Skin epidermis (tissue), 12 donors: ENCODE data around the gene TPSAB1.
"Not testable (repeated sequence)": the region's sequence is repeated elsewhere in the genome, so short reads cannot be mapped to it uniquely, and the experiment has no call there.

Source experiments
- H3K27ac ChIP-seq, 21 experiments: fragments of 200-600 bp; sonication (generic) in 11 of 21; one replicate each; pipeline ENCODE4 v1.5.0; 2020; ENCODE audit warnings: mild to moderate bottlenecking in 3 of 21, inconsistent platforms in 2 of 21, moderate library complexity in 2 of 21
- H3K4me3 ChIP-seq, 7 experiments: fragments of 200-600 bp; sonication (generic) in 2 of 7; one replicate each; pipeline ENCODE4 v1.5.0; 2020; ENCODE audit warnings: inconsistent platforms in 2 of 7, mild to moderate bottlenecking in 2 of 7, moderate library complexity in 1 of 7

Gene TPSAB1

DNA sequence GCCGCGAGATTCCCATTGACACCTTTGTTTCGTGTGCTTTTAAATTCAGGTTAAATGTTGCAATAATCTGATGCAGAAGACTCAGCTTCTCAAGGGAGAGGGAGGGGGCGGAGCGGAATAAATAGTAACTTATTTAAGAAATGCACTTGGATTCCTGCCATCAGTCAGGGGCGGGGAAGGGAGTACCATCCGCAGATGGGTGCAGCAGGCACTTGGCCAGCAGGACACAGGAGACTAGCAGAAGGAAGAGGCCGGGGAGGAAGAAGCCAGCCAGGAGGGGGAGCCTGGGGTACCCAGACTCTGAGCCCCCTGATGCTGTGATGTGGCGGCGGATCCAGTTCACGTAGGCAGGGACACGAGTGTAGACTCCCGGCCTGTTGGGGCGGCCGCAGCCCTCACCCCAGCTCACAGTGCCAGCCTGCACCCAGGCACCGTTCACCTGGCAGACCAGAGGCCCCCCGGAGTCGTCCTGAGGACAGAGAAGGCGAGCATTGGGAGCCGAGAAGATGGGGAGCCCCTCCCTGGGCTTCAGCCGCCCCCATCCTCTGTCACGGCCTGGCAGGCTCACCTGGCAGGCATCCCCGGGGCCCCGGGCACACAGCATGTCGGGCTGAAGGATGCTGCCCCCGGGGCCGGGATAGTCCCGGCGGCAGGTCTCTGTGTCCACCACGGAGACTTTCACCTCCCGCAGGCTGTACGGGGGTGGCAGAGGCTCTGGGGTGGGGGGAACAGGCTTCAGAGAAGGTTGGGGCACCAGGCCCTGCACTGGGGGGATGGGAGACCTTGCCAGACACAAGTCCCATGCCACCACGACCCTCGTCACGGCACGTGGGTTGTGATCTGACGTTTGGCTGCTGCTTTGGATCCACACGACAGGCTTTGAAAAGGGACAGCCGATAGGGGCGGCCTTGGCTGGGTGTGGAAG is 18.6 kb upstream of the TPSAB1 start:
- Histone ChIP-seq H3K27ac (no peak overlapping the region), H3K4me3 (no peak overlapping the region)

DNA sequence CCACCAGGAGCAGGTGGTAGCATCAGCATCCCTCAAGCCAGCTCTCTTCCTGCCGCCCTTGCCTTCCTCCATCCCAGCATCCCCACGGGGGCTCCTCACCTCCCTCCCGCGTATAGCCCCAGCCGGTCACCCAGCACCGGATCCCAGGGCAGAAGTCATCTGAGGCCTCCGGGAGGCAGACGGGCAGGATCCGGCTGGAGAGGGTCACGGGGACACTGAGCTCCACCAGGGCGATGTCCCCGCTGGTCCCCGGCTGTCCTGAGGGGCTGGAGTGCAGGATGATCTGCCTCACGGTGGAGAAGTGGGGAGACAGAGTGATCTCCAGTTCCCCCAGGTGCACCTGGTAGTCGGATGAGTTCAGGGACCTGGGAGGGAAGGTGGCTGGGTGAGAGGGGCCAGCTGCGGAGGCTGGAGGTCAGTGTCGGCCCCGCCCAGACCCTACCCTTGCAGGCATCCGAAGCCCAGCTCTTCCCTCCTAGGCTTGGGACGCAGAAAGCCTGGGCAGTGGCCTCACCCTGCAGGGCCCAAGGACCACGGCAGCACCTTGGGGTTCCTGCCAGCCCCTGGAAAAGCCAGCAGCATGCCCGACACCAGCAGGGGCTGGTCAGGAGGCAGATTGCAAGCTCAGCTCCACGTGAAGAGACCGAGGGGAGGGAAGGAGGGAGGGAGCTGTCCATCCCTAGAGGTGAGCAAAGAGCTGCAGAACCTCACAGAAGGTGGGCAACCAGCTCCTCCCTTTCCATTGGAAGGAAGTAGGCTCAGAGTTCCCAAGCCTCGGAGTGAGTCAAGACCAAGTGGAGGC is 17.8 kb upstream of the TPSAB1 start:
- H3K27ac ChIP-seq, result no peak overlapping the region
- H3K4me3 ChIP-seq, result no peak overlapping the region

- H3K4me3 ChIP-seq, result no peak overlapping the region
- no peak overlapping the region for H3K27ac ChIP-seq
Measured at GRCh38 chr16:1223355-1224214, 16.9 kb upstream of the TPSAB1 start.

DNA sequence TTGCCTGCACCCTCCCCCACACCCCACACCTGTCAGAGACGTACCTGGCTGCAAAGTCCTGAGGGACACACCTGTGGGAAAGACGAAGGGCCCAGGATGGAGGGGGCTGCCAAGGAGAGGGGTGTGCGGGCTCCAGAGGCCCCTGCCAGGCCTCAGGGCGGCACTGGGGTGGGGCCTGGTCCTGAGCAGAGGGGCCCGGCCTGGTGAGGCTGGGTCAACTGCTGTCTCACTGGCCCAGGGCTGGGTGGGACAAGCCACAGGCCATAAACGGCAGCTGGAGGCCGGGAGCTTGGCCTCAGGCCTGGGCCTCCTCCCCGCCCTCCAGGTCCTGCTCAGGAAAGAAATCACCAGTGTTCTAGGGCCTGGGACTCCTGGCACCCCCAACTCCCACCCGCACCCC is 15.9 kb upstream of the TPSAB1 start:
- Histone ChIP-seq H3K4me3 (no peak overlapping the region), H3K27ac (no peak overlapping the region)

DNA sequence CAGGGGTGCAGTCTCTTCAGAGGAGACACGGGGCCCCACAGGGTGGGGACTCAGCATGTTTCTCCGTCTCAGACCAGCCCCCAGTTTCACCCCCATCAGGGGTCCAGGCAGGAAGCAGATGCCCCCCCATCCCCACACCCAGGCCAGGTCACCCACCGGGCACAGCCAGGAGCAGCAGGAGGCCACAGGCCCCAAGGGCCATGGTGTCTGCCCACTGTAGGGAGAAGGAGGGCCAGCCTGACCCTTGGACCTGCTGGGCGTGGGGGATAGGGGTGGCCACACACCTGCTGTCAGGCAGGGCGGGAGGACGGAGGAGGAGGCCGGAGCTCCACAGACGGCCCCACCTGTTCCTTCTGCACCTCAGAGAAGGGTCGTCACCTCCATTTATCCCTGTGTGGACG is 15.5 kb upstream of the TPSAB1 start, which contains the start of gene TPSG1:
Gene TPSG1, minus strand, starts transcription at position 218 of the 401 bp plus-strand sequence. Its CDS starts 16 bp downstream, at position 202.
- no peak within 1 kb of the TSS for H3K4me3 ChIP-seq
- no peak within 1 kb of the TSS for H3K27ac ChIP-seq

DNA sequence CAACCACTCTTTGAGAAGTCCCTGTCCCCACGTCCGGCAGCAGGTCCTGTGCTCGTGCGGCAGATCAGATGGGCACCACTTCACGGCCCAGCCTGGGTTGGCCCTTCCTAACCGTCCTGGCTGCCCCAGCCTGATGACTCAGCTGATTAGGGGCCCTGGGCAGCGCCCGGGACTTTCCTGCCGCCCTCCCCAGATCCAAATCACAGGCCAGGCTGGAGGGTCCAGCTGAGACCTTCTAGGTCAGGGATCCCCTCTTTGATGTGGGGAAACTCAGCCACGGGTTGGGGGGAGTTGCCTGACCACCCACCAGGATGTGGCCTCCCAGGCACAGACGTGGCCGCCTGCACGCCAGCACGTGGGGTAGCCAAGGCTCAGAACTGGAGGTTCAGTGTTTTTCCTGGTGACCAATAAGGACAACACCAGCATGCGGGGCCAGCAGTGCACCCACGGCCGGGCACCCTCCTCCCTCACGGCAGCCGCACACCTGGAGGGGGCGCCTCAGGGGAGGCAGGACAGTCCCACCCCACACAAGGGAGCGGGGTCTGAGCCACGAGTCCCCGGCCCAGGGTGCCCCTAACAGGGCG is 14.7 kb upstream of the TPSAB1 start:
- not testable (repeated sequence) for H3K27ac ChIP-seq, H3K4me3 ChIP-seq

DNA sequence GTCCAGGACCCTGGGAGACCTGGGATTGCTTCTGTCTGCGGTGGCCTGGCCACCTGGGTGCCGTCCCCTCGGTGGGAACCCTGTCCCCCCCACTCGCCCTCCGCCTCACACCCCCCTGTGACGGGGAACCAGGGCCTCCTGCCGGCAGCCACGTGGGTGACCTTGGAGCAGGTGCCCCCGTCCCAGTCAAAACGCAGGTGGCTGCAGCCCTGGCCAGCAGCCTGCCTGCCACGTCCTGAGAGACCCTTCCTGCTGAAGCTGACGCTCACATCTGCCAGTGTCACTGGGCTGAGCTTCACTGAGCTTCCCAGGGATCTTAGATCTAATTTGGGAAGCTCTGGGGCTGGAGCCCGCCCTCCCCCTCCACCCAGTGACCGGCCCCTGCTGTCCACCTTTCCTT is 13.8 kb upstream of the TPSAB1 start:
- not testable (repeated sequence) for H3K27ac ChIP-seq

DNA sequence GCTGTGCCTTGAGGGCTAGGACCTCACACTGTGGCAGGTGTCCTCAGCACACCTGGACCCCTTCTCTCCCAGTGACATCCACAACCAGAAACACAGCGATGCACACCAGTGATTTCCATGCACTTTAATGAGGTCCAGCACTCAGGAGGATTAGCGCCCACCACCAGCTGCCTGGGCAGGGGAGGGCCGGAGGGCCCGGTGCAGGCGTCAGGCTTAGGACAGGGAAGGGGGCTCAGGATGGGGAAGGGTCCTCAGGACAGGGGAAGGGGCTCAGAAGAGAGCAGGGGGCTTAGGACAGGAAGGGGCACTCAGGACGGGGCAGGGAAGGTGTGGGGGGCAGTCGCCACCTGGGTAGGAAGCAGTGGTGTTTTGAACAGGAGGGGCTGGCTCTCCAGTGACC is 12.3 kb upstream of the TPSAB1 start:
- not testable (repeated sequence) for H3K27ac ChIP-seq, H3K4me3 ChIP-seq

More for the DNA sequence above, 13.8 kb upstream of the TPSAB1 start:
- not testable (repeated sequence) for H3K4me3 ChIP-seq

- H3K4me3 ChIP-seq, H3K27ac ChIP-seq: not testable (repeated sequence)
Measured at GRCh38 chr16:1229476-1229875, 11.0 kb upstream of the TPSAB1 start.

DNA sequence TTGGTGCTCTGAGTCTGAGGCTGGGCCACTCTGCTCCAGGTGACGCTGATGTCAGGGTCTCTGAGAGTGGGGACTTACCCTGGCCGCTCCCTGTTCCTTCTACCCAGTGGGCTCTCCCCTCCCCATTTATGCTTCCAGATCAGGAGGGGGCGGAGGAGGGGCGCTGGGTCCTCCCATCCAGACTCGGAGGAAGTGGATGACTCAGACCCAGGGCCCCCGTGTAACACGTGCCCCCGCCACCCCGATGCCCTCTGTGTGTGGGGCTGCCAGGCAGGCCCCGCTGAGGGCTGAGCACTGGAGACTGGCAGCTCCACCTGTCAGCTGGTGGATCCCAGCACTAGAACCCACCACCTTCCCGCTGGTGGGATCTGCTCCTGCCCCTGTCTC is 10.4 kb upstream of the TPSAB1 start, which contains the start of gene TPSB2:
Gene TPSB2, minus strand, starts transcription at position 101 of the 387 bp plus-strand sequence. CDS start 233 bp downstream, outside the sequence.
- not testable (repeated sequence) for H3K4me3 ChIP-seq, H3K27ac ChIP-seq

DNA sequence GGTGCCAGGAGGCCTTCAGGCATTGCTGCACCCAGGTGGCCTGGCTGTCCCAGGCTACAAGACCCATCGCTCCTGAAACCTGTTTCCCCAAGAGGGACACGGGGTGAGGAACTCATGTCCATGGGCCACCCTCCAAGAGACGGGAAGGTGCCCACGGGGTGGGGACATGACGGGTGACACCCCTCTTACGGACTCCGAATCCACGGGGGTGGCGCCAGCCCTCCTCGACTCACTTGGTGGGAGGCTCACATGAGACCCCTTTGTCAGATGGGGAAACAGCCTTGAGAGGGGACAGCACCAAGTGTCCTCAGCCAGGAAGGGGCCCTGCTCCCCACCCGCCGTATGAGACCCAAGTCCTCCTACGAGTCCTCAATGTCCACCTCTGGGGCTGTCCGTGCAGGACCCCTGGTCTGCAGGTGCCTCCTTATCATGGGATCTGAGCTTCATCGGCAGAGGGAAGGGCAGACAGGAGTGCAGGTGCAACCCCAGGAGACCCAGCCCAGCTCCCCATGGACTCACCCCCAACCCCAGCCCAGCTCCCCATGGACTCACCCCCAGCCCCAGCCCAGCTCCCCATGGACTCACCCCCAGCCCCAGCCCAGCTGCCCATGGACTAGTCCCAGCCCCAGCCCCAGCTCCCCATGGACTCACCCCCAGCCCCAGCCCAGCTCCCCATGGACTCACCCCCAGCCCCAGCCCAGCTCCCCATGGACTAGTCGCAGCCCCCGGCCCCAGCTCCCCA is 9.9 kb upstream of the TPSAB1 start:
- H3K27ac ChIP-seq, H3K4me3 ChIP-seq: not testable (repeated sequence)

DNA sequence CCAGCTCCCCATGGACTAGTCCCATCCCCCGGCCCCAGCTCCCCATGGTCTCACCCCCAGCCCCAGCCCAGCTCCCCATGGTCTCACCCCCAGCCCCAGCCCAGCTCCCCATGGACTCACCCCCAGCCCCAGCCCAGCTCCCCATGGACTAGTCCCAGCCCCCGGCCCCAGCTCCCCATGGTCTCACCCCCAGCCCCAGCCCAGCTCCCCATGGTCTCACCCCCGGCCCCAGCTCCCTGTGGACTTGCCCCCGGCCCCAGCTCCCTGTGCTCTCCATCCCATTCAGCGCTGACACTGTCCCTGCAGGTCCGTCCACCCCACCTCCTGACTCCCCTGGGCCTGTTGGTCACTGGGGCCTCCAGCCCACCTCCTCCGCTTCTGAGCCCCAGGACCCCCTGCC is 9.2 kb upstream of the TPSAB1 start:
- H3K27ac ChIP-seq, H3K4me3 ChIP-seq: not testable (repeated sequence)

DNA sequence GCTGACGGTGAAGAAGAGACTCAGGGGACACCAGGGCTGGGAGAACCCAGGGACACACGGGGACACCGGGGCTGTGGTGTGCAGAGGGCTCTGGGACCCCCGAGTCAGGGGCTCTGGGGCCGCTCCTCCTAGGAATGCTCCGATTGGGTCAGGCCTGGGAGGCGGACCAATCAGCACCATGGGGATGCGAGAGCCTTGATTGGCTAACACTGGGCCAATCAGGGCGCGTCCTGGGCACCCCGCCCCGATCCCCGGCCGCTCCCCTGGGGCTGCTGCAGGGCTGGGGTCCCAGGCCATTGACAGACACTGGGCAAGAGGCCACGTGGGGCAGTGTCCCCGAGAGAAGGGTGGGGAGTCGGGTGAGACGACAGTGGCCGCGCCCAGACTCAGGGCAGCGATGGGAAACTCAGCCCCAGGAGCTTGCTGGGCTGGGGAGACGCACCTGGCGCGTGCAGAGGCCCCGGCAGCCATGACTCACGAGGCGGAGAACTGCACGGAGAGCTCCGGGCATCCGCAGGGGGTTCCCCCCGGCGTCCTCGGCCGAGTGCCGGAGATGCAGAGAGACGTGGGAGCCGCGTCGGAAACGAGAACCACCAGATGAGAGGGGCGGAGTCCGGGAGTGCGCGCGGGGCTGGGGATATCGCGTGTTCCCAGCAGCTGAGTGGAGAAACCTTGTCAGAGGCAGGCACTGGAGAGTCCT is 8.3 kb upstream of the TPSAB1 start:
- H3K4me3 ChIP-seq, result not testable (repeated sequence)

DNA sequence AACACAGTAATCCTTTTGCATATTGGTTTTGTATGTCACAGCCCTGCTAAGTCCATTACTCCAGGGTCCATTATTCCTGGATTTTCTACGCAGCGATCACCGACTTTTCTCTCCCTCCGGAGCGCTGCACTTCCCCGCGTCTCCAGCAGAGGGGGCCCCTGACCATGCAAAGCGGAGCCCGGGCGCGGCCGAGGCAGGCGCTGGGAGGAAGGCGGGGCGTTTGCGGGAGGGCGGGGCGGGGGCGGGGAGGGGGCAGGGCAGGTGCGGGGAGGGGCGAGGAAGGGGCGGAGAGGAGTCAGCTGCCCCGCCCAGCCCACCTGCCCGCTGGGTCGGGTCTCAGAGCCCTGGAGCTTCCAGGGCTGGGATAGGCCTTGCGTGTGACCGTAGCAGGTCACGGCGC is 3.8 kb upstream of the TPSAB1 start:
- H3K4me3 ChIP-seq, H3K27ac ChIP-seq: not testable (repeated sequence)

More for the DNA sequence above, 8.3 kb upstream of the TPSAB1 start:
- H3K27ac ChIP-seq, result not testable (repeated sequence)

- no peak overlapping the region for H3K27ac ChIP-seq
- H3K4me3 ChIP-seq, result no peak overlapping the region
Measured at GRCh38 chr16:1237990-1238389, 2.5 kb upstream of the TPSAB1 start.

GRCh38 chr16:1238909-1239308 is 1.6 kb upstream of the TPSAB1 start:
- not testable (repeated sequence) for H3K27ac ChIP-seq, H3K4me3 ChIP-seq

- H3K4me3 ChIP-seq, result not testable (repeated sequence)
Measured at GRCh38 chr16:1239575-1239974, 930 bp upstream of the TPSAB1 start.

GRCh38 chr16:1241081-1241480 is 576 bp downstream of the TPSAB1 start:
- H3K4me3 ChIP-seq, H3K27ac ChIP-seq: not testable (repeated sequence)

More at GRCh38 chr16:1239575-1239974, 930 bp upstream of the TPSAB1 start:
- H3K27ac ChIP-seq, result not testable (repeated sequence)
